ENCODE measurements around the gene IFT27.

Gene IFT27

DNA sequence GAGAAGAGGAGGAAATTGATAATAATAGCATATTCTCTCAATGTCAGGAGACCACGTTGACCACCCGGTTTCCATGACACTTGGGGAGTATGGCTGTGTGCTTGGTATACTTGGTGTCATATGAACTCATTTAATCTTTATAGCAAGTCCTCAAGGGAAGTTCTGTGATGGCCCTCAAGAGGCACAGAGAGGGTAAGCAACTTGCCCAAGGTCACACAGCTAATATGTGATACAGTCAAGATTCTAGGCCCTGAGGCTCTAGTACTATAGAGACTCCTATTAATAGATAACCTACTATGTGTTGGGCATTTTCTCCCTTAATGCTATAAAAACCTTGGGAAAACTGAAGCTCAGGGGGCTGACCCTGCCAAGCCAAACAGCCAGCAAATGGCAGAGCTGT, 61.8 kb downstream of the IFT27 start:
- DNase-seq: no peak

DNA sequence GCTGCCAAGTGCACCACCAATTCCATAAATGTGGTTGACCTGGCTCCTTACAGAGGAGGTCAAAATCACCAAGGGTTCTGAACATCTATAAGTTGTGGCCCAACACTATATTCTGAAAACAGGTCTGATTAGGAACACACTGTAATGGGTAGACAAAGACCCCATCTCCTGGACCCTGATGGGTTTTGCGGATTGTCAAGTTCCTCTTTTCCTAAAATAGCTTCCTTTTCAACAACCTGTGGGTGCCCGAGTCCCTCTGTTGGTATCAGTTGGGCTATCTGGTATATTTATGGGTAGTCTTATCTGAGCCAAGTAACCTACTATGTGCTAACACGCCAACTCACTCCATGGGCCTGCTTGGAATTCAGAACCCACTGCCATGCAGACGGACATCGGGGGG, 62.5 kb downstream of the IFT27 start:
- no peak for DNase-seq

All from GOT3 (cell line).